Gastrocnemius medialis (tissue), 4 donors: Measurements from ENCODE around the gene IMP3. TPM values are rescaled to one million over a fixed set of nuclear protein-coding genes. Genes with fewer than 3 reads are reported as not detected.
A peak's percentile ranks its signal among the peaks of the same experiment; 100 is the strongest.

Experiments used
- ATAC-seq, 2 donors: fragments of 150-250 bp; one replicate each; pipeline ENCODE4 v1.9.1; 2016
- DNase-seq, 2 donors: peaks; one replicate each; pipeline ENCODE4 v3.0.0-alpha.2; 2019
- H3K27ac ChIP-seq, 4 donors: fragments of 200-600 bp; sonication (generic); 1 replicate in 1 of 4; 2 replicates in 3 of 4; pipeline ENCODE4 v1.5.1; 2016 to 2018; ENCODE audit warnings: mild to moderate bottlenecking in 2 of 4, moderate library complexity in 1 of 4
- H3K27me3 ChIP-seq, 3 donors: fragments of 200-600 bp; sonication (generic) in 2 of 3; 1 replicate in 1 of 3; 2 replicates in 2 of 3; pipeline versions ENCODE4 v1.5.1 to v1.6.0; 2016 to 2019; ENCODE audit warnings: mild to moderate bottlenecking in 1 of 3, moderate library complexity in 1 of 3
- H3K36me3 ChIP-seq, 2 donors: fragments of 200-600 bp; sonication (generic) in 1 of 2; one replicate each; pipeline ENCODE4 v1.5.1; 2017 to 2018
- H3K4me1 ChIP-seq, 2 donors: fragments of 200-600 bp; sonication (generic) in 1 of 2; one replicate each; pipeline ENCODE4 v1.5.1; 2016 to 2017; ENCODE audit warnings: mild to moderate bottlenecking in 2 of 2
- H3K4me3 ChIP-seq, 4 donors: fragments of 200-600 bp; sonication (generic) in 3 of 4; 1 replicate in 1 of 4; 2 replicates in 3 of 4; pipeline ENCODE4 v1.5.1; 2016 to 2019; ENCODE audit warnings: mild to moderate bottlenecking in 2 of 4
- H3K9me3 ChIP-seq, 3 donors: fragments of 200-600 bp; sonication (generic) in 2 of 3; 1 replicate in 1 of 3; 2 replicates in 2 of 3; pipeline ENCODE4 v1.5.1; 2016 to 2019
- POLR2A ChIP-seq, 2 donors: fragments of 450-650 bp; IDR thresholded peaks; one replicate each; pipeline ENCODE4 v1.6.1; 2017; ENCODE audit warnings: antibody characterized with exemption in 2 of 2, mild to moderate bottlenecking in 2 of 2, moderate library complexity in 2 of 2
- in situ Hi-C, 4 donors: fragments of 200-750 bp; cut with MboI; loops; one replicate each; pipeline versions ENCODE4 v1.15.0 to v1.8.0; 2017; ENCODE audit warnings: low sequenced_read_pairs in 4 of 4
- intact Hi-C: fragments of 100-400 bp; cut with DNase I; formaldehyde crosslinking; loops from one replicate; pipeline ENCODE4 v1.15.1; 2023; ENCODE audit warnings: low total_unique reads
- total RNA-seq, 4 donors: library from RNA; depleted of rRNA; stranded (reverse); fragments of >200 nt; gene quantifications; one replicate each; pipeline versions ENCODE4 v1.1.0 to v1.2.3, GENCODE V29; 2016
- TF ChIP-seq, protein P1 (sequence below), 5 experiments: fragments of 450-650 bp in 3 of 5; fragments of 200-600 bp in 2 of 5; sonication (generic) in 2 of 5; IDR thresholded peaks in 4 of 5; conservative IDR thresholded peaks in 1 of 5; 1 replicate in 4 of 5; 2 replicates in 1 of 5; pipeline ENCODE4 v1.5.1; 2016 to 2019; ENCODE audit warnings: antibody characterized with exemption in 5 of 5, mild to moderate bottlenecking in 3 of 5, moderate library complexity in 3 of 5

IMP3 gene
- total RNA-seq, 4 donors from 2014 or later, result 110 to 184 (median 153) TPM

DNA sequence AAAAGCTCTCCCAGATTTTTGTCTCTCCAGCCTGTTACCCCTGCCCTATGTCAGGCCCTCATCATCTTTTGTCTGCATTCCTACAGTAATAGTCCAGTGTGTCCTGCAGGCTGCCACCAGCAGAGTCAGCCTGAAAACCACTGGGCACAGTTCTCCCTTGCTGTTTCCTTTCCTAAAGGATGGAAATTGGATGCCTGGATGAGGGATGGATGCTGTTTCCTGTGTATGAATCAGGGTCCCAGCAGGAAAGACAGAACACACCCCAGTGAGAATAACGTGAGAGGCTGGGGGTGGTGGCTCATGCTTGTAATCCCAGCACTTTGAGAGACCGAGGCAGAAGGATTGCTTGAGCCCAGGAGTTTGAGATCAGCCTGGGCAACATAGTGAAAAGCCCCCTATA, 4.4 kb upstream of the IMP3 start:
- Histone ChIP-seq H3K27ac (no peak overlapping the region), H3K27me3 (no peaks in the 10 kb centered on the region), H3K36me3 (no peaks in the 10 kb centered on the region), H3K4me1 (peaks cover 8 to 12% of the 10 kb centered on the region in 2 donors), H3K9me3 (no peaks in the 10 kb centered on the region), H3K4me3 (no peak overlapping the region)
- in situ Hi-C loops (loop anchor here in 2 of 4 donors (25.0 kb wide), 1 partner anchor 282 kb away; the partner anchor contains the start of gene MAN2C1 (in 2 of the 2)), intact Hi-C loops (no loop called here)
- no peak for ATAC-seq
- no peak for TF ChIP-seq POLR2A (IDR thresholded peaks at IDR 0.05)
- TF ChIP-seq, protein P1, sequence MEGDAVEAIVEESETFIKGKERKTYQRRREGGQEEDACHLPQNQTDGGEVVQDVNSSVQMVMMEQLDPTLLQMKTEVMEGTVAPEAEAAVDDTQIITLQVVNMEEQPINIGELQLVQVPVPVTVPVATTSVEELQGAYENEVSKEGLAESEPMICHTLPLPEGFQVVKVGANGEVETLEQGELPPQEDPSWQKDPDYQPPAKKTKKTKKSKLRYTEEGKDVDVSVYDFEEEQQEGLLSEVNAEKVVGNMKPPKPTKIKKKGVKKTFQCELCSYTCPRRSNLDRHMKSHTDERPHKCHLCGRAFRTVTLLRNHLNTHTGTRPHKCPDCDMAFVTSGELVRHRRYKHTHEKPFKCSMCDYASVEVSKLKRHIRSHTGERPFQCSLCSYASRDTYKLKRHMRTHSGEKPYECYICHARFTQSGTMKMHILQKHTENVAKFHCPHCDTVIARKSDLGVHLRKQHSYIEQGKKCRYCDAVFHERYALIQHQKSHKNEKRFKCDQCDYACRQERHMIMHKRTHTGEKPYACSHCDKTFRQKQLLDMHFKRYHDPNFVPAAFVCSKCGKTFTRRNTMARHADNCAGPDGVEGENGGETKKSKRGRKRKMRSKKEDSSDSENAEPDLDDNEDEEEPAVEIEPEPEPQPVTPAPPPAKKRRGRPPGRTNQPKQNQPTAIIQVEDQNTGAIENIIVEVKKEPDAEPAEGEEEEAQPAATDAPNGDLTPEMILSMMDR (IDR thresholded peaks at IDR 0.05 in 4 of 5, conservative IDR thresholded peaks at IDR 0.05 in 1 of 5), result no peak
- no peak for DNase-seq

DNA sequence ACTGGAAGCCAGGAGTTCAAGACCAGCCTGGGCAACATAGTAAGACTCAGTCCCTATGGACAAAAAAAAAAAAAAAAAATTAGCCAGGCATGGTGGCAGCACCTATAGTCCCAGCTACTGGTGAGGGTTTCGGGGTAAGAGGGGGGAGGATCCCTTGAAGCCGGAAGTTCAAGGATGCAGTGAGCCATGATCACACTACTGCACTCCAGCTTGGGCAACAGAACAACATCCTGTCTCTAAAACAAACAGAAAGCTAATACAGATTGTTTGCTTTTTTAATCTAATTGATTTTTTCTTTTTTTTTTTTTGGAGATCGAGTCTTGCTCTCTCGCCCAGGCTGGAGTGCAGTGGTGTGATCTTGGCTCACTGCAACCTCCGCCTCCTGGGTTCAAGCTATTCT, 1.6 kb upstream of the IMP3 start:
- in situ Hi-C loops, result loop anchor here in 2 of 4 donors (25.0 kb wide), 1 partner anchor 279 kb away; the partner anchor contains the start of gene MAN2C1 (in 2 of the 2)

DNA sequence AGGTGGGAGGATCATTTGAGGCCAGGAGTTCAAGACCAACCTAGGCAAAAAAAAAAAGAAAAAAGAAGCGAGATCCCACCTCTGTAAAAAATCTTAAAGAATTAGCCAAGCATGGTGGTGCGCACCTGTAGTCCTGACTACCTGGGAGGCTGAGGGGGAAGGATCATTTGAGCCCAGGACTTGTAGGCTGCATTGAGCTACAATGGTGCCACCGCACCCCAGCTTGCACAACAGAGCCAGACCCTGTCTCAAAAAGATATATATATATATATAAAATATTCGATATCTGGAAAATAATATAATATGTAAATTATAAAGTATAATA, 1.1 kb upstream of the IMP3 start:
- peak overlapping the region; percentile 87 to 95 (median 92) for H3K27ac ChIP-seq
- no peaks in the 10 kb centered on the region for H3K27me3 ChIP-seq
- DNase-seq (no peak), ATAC-seq (no peak)
- in situ Hi-C loops (loop anchor here in 2 of 4 donors (25.0 kb wide), 1 partner anchor 279 kb away; the partner anchor contains the start of gene MAN2C1 (in 2 of the 2)), intact Hi-C loops (no loop called here)
- H3K36me3 ChIP-seq, result no peaks in the 10 kb centered on the region
- H3K4me1 ChIP-seq, result peaks cover 26 to 28% of the 10 kb centered on the region in 2 donors
- no peaks in the 10 kb centered on the region for H3K9me3 ChIP-seq
- TF ChIP-seq POLR2A (IDR thresholded peaks at IDR 0.05), result no peak
- TF ChIP-seq, protein P1 (IDR thresholded peaks at IDR 0.05 in 4 of 5, conservative IDR thresholded peaks at IDR 0.05 in 1 of 5), result no peak
- H3K4me3 ChIP-seq, result peak overlapping the region in 1 of 4 donors; percentile 75

More for the DNA sequence above, 1.6 kb upstream of the IMP3 start:
- H3K4me3 ChIP-seq, result no peak overlapping the region
- H3K9me3 ChIP-seq, result no peaks in the 10 kb centered on the region
- no peak for DNase-seq
- ATAC-seq, result no peak
- intact Hi-C loops, result no loop called here
- H3K4me1 ChIP-seq, result peaks cover 28 to 30% of the 10 kb centered on the region in 2 donors
- no peak overlapping the region for H3K27ac ChIP-seq
- no peaks in the 10 kb centered on the region for H3K36me3 ChIP-seq
- TF ChIP-seq, protein P1 (IDR thresholded peaks at IDR 0.05 in 4 of 5, conservative IDR thresholded peaks at IDR 0.05 in 1 of 5), result no peak
- TF ChIP-seq POLR2A (IDR thresholded peaks at IDR 0.05), result no peak
- H3K27me3 ChIP-seq, result no peaks in the 10 kb centered on the region

DNA sequence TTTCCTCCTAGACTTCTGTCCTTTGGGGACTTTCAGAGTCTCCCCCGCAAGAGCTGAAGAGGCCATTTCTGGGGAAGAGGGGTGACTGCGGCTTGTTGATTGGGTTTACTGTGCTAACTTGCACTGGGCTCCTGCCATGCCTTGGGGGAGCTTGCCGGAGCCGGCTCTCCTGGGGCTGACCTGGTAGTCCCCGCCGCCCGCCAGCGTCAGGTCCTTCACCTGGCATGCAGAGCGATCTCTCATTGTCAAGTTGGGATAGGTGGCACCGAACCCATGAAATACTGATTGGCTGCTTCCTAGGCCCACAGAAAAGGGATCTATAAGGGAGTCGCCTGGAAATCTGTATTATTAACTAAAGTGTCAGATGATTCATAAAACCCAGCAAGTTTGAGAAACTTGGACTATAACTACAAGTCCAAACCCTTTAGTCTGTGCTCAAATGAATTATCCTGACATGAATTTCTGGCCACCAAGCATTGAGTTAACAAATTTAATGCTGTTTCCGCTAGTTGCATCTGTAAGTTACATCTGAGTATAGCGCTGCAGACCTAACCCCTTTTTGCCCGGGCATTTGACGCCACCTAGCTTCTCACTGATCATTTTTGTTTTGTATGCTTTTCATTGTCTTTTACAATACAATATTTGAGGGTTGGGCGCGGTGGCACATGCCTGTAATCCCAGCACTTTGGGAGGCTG, 607 bp upstream of the IMP3 start:
- peaks cover 26 to 28% of the 10 kb centered on the region in 2 donors for H3K4me1 ChIP-seq
- DNase-seq, result peak in 1 of 2 donors; percentile 23
- in situ Hi-C loops, result loop anchor here in 2 of 4 donors (25.0 kb wide), 1 partner anchor 278 kb away; the partner anchor contains the start of gene MAN2C1 (in 2 of the 2)
- no peak for TF ChIP-seq POLR2A (IDR thresholded peaks at IDR 0.05)
- TF ChIP-seq, protein P1 (IDR thresholded peaks at IDR 0.05 in 4 of 5, conservative IDR thresholded peaks at IDR 0.05 in 1 of 5), result peak in 1 of 5 experiments; percentile 15
- ATAC-seq, result peak; percentile 11 to 37
- H3K36me3 ChIP-seq, result no peaks in the 10 kb centered on the region
- intact Hi-C loops, result loop anchor here (1.0 kb wide), 3 partner anchors 15 to 272 kb away; partner anchors contain the start of genes MAN2C1 and SNUPN
- H3K4me3 ChIP-seq, result peak overlapping the region; percentile 75 to 97 (median 82)
- no peaks in the 10 kb centered on the region for H3K9me3 ChIP-seq
- H3K27me3 ChIP-seq, result no peaks in the 10 kb centered on the region
- peak overlapping the region; percentile 87 to 95 (median 92) for H3K27ac ChIP-seq
